ENCODE results near the gene TMC1.
A peak's percentile ranks its signal among the peaks of the same experiment; 100 is the strongest.
"Not testable (repeated sequence)": the region's sequence is repeated elsewhere in the genome, so short reads cannot be mapped to it uniquely, and the experiment has no call there.

The TMC1 gene

GRCh38 chr9:72839085-72839484 lies 317.7 kb downstream of the TMC1 start:
- DNase-seq (ENCODE audit: low read depth) = no peak
- no peak overlapping the region for H3K4me3 ChIP-seq (ENCODE audit: low read depth, low read length)

- no peak for DNase-seq (ENCODE audit: low read depth)
- H3K4me3 ChIP-seq (ENCODE audit: low read depth, low read length) = no peak overlapping the region
Observed at GRCh38 chr9:72843520-72844439, 322.4 kb downstream of the TMC1 start.

GRCh38 chr9:72844440-72844768 lies 323.0 kb downstream of the TMC1 start:
- no peak overlapping the region for H3K4me3 ChIP-seq (ENCODE audit: low read depth, low read length)

GRCh38 chr9:72845052-72845451 lies 323.6 kb downstream of the TMC1 start:
- H3K4me3 ChIP-seq (ENCODE audit: low read depth, low read length); DNase-seq (ENCODE audit: low read depth): not testable (repeated sequence)

More at GRCh38 chr9:72844440-72844768, 323.0 kb downstream of the TMC1 start:
- no peak for DNase-seq (ENCODE audit: low read depth)

GRCh38 chr9:72850209-72850608 lies 328.8 kb downstream of the TMC1 start:
- H3K4me3 ChIP-seq (ENCODE audit: low read depth, low read length); DNase-seq (ENCODE audit: low read depth): not testable (repeated sequence)

- no peak for DNase-seq (ENCODE audit: low read depth)
- no peak overlapping the region for H3K4me3 ChIP-seq (ENCODE audit: low read depth, low read length)
Observed at GRCh38 chr9:72855321-72855720, 333.9 kb downstream of the TMC1 start.

- H3K4me3 ChIP-seq (ENCODE audit: low read depth, low read length) = no peak overlapping the region
Observed at GRCh38 chr9:72855890-72856523, 334.6 kb downstream of the TMC1 start.

GRCh38 chr9:72856972-72857623 lies 335.7 kb downstream of the TMC1 start:
- peak; percentile 23 for DNase-seq (ENCODE audit: low read depth)
- H3K4me3 ChIP-seq (ENCODE audit: low read depth, low read length) = no peak overlapping the region

More at GRCh38 chr9:72855890-72856523, 334.6 kb downstream of the TMC1 start:
- no peak for DNase-seq (ENCODE audit: low read depth)

- no peak for DNase-seq (ENCODE audit: low read depth)
Observed at GRCh38 chr9:72857624-72857996, 336.2 kb downstream of the TMC1 start.

GRCh38 chr9:72858089-72858912 lies 336.9 kb downstream of the TMC1 start:
- no peak for DNase-seq (ENCODE audit: low read depth)
- H3K4me3 ChIP-seq (ENCODE audit: low read depth, low read length) = no peak overlapping the region

More at GRCh38 chr9:72857624-72857996, 336.2 kb downstream of the TMC1 start:
- H3K4me3 ChIP-seq (ENCODE audit: low read depth, low read length) = no peak overlapping the region

GRCh38 chr9:72862788-72863187 lies 341.4 kb downstream of the TMC1 start:
- not testable (repeated sequence) for H3K4me3 ChIP-seq (ENCODE audit: low read depth, low read length); DNase-seq (ENCODE audit: low read depth)

- no peak overlapping the region for H3K4me3 ChIP-seq (ENCODE audit: low read depth, low read length)
- no peak for DNase-seq (ENCODE audit: low read depth)
Observed at GRCh38 chr9:72863456-72864094, 342.2 kb downstream of the TMC1 start.

- no peak for DNase-seq (ENCODE audit: low read depth)
Observed at GRCh38 chr9:72864327-72864726, 342.9 kb downstream of the TMC1 start.

GRCh38 chr9:72871685-72872084 lies 350.3 kb downstream of the TMC1 start:
- no peak for DNase-seq (ENCODE audit: low read depth)
- no peak overlapping the region for H3K4me3 ChIP-seq (ENCODE audit: low read depth, low read length)

More at GRCh38 chr9:72864327-72864726, 342.9 kb downstream of the TMC1 start:
- H3K4me3 ChIP-seq (ENCODE audit: low read depth, low read length) = no peak overlapping the region

GRCh38 chr9:72872718-72873117 lies 351.3 kb downstream of the TMC1 start:
- H3K4me3 ChIP-seq (ENCODE audit: low read depth, low read length) = no peak overlapping the region
- DNase-seq (ENCODE audit: low read depth) = no peak

- no peak for DNase-seq (ENCODE audit: low read depth)
- no peak overlapping the region for H3K4me3 ChIP-seq (ENCODE audit: low read depth, low read length)
Observed at GRCh38 chr9:72873456-72873855, 352.0 kb downstream of the TMC1 start.

- DNase-seq (ENCODE audit: low read depth) = no peak
- no peak overlapping the region for H3K4me3 ChIP-seq (ENCODE audit: low read depth, low read length)
Observed at GRCh38 chr9:72874344-72874743, 352.9 kb downstream of the TMC1 start.

- H3K4me3 ChIP-seq (ENCODE audit: low read depth, low read length) = no peak overlapping the region
Observed at GRCh38 chr9:72875221-72875620, 353.8 kb downstream of the TMC1 start.

GRCh38 chr9:72880821-72881220 lies 359.4 kb downstream of the TMC1 start:
- no peak for DNase-seq (ENCODE audit: low read depth)
- H3K4me3 ChIP-seq (ENCODE audit: low read depth, low read length) = no peak overlapping the region

More at GRCh38 chr9:72875221-72875620, 353.8 kb downstream of the TMC1 start:
- no peak for DNase-seq (ENCODE audit: low read depth)
